ENCODE measurements around the gene LRRC8D. TPM values are rescaled to one million over a fixed set of nuclear protein-coding genes. Genes with fewer than 3 reads are reported as not detected.

Gene LRRC8D
- total and polyA plus RNA-seq, 4 donors, result 7.1 to 17.4 (median 14.4) TPM

GRCh38 chr1:89973471-89974127, 152.8 kb downstream of the LRRC8D start:
- H3K27ac ChIP-seq (ENCODE audit: low read depth in 1 of 2, low read length in 2 of 2), result no peak overlapping the region
- no peaks in the 10 kb centered on the region for H3K36me3 ChIP-seq (ENCODE audit: control insufficient read depth in 4 of 4, insufficient read depth in 3 of 4, low read depth in 1 of 4, low read length in 3 of 4)
- no peak overlapping the region for H3K4me3 ChIP-seq (ENCODE audit: low read depth in 1 of 3, low read length in 3 of 3)
- no peaks in the 10 kb centered on the region for H3K9me3 ChIP-seq (ENCODE audit: control insufficient read depth in 4 of 4, low read length in 3 of 4)
- TF ChIP-seq HNF4A (conservative IDR thresholded peaks at IDR 0.05), result no peak
- TF ChIP-seq MAX (IDR thresholded peaks at IDR 0.05), result no peak
- TF ChIP-seq FOXA2 (IDR thresholded peaks at IDR 0.05), result no peak
- no peak for TF ChIP-seq RXRA (IDR thresholded peaks at IDR 0.05)
- H3K4me1 ChIP-seq (ENCODE audit: control insufficient read depth in 4 of 4, insufficient read depth in 4 of 4, low read length in 3 of 4), result no peaks in the 10 kb centered on the region
- no peak overlapping the region for H3K9ac ChIP-seq (ENCODE audit: low read depth in 1 of 2, low read length in 2 of 2)
- WGBS, result 93% methylated on average over 8 of the region's 8 CpGs
- H3K27me3 ChIP-seq (ENCODE audit: control insufficient read depth in 4 of 4, insufficient read depth in 4 of 4, low read length in 3 of 4), result no peaks in the 10 kb centered on the region
- no peak for DNase-seq (ENCODE audit: low spot score)

- no peak for TF ChIP-seq FOXA2 (IDR thresholded peaks at IDR 0.05)
- no peak for TF ChIP-seq YY1 (IDR thresholded peaks at IDR 0.05)
- no peak for TF ChIP-seq HNF4A (conservative IDR thresholded peaks at IDR 0.05)
- TF ChIP-seq ZBTB33 (IDR thresholded peaks at IDR 0.05), result no peak
- TF ChIP-seq MAX (IDR thresholded peaks at IDR 0.05), result no peak
- TF ChIP-seq HNF4G (IDR thresholded peaks at IDR 0.05), result no peak
- no peak for TF ChIP-seq EGR1 (IDR thresholded peaks at IDR 0.05; ENCODE audit: low read depth in 2 of 2)
- TF ChIP-seq FOXA1 (IDR thresholded peaks at IDR 0.05), result no peak
- TF ChIP-seq TAF1 (conservative IDR thresholded peaks at IDR 0.05), result no peak
- TF ChIP-seq GABPA (IDR thresholded peaks at IDR 0.05 in 1 of 2, conservative IDR thresholded peaks at IDR 0.05 in 1 of 2), result no peak
- no peak for TF ChIP-seq NR2F2 (IDR thresholded peaks at IDR 0.05)
- TF ChIP-seq REST (IDR thresholded peaks at IDR 0.05), result no peak
- no peak for TF ChIP-seq RXRA (IDR thresholded peaks at IDR 0.05)
- no peak for TF ChIP-seq CTCF (IDR thresholded peaks at IDR 0.05; ENCODE audit: low read depth, low read length, missing input control)
- no peaks in the 10 kb centered on the region for H3K4me1 ChIP-seq (ENCODE audit: control insufficient read depth in 4 of 4, insufficient read depth in 4 of 4, low read length in 3 of 4)
- no peaks in the 10 kb centered on the region for H3K27me3 ChIP-seq (ENCODE audit: control insufficient read depth in 4 of 4, insufficient read depth in 4 of 4, low read length in 3 of 4)
- no peak overlapping the region for H3K27ac ChIP-seq (ENCODE audit: low read depth in 1 of 2, low read length in 2 of 2)
- no peaks in the 10 kb centered on the region for H3K9me3 ChIP-seq (ENCODE audit: control insufficient read depth in 4 of 4, low read length in 3 of 4)
- no peaks in the 10 kb centered on the region for H3K36me3 ChIP-seq (ENCODE audit: control insufficient read depth in 4 of 4, insufficient read depth in 3 of 4, low read depth in 1 of 4, low read length in 3 of 4)
- no peak for DNase-seq (ENCODE audit: low spot score)
- WGBS, result 97% methylated on average over 4 of the region's 4 CpGs
- no peak overlapping the region for H3K9ac ChIP-seq (ENCODE audit: low read depth in 1 of 2, low read length in 2 of 2)
- no peak overlapping the region for H3K4me3 ChIP-seq (ENCODE audit: low read depth in 1 of 3, low read length in 3 of 3)
Observed at GRCh38 chr1:89974256-89974655, 153.4 kb downstream of the LRRC8D start.

Measured in liver (tissue), 9 donors.